K562 (cell line): ENCODE results near the gene WNT11. TPM values are rescaled to one million over a fixed set of nuclear protein-coding genes. Genes with fewer than 3 reads are reported as not detected.

Experiments used
- ATAC-seq: fragments of 200-7000 bp; cut with Tn5 transposase; 3 replicates; pipeline ENCODE4 v1.9.1; 2020; ENCODE audit warnings: moderate library complexity
- BruUV-seq: library from RNA; stranded (reverse); fragments of 400-500 nt; replicated peaks from 2 replicates; lab custom pipeline; 2021; lab: Mats Ljungman, UMichigan
- CTCF ChIA-PET: fragments of 300-600 bp; formaldehyde crosslinking; extraction: SDS; loops from one replicate; lab custom pipeline; 2021; ENCODE audit warnings: low intra/inter-chr PET ratio; lab: Yijun Ruan, JAX
- POLR2A ChIA-PET: fragments of 300-600, 350-650 bp; sonication (Branson Sonifier 250); formaldehyde crosslinking; extraction: SDS; loops from one replicate; lab custom pipeline; 2021; ENCODE audit warnings: antibody characterized with exemption, inconsistent platforms; lab: Yijun Ruan, JAX
- DNase-seq, 4 experiments: peaks; one replicate each; pipeline versions ENCODE4 v3.0.0 to v3.0.0-alpha.2; 2011 to 2018; ENCODE audit warnings: low spot score in 3 of 4, mixed read lengths in 3 of 4; ENCODE audit errors: extremely low read depth in 1 of 4
- FAIRE-seq: peaks from 2 replicates; lab custom pipeline; 2011; peaks lifted over from hg19 to GRCh38; lab: Jason Lieb, UNC
- H2AFZ ChIP-seq: 2 replicates; pipeline ENCODE4 v1.6.0; 2011; ENCODE audit warnings: low read depth, low read length, control low read depth, inconsistent platforms
- H3K27ac ChIP-seq: fragments of 200-600 bp; 3 replicates; pipeline ENCODE4 v1.8.0; 2011; ENCODE audit warnings: low read depth, mild to moderate bottlenecking, control low read depth, inconsistent platforms, low read length, moderate library complexity, mixed read lengths; ENCODE audit errors: extremely low read depth
- H3K27me3 ChIP-seq, 2 experiments: fragments of 300-600 bp in 1 of 2; 2 replicates in 1 of 2; 3 replicates in 1 of 2; pipeline versions ENCODE4 v1.6.0 to v1.8.0; 2011; ENCODE audit warnings: inconsistent platforms in 2 of 2, low read length in 2 of 2, mild to moderate bottlenecking in 1 of 2, mixed read lengths in 1 of 2, moderate library complexity in 1 of 2; ENCODE audit not compliant: control insufficient read depth in 2 of 2, insufficient read depth in 2 of 2
- H3K36me3 ChIP-seq: fragments of 300-600 bp; 3 replicates; pipeline ENCODE4 v1.8.0; 2011; ENCODE audit warnings: mild to moderate bottlenecking, low read length, inconsistent platforms; ENCODE audit not compliant: control insufficient read depth, insufficient read depth
- H3K4me1 ChIP-seq, 2 experiments: fragments of 200-600 bp in 1 of 2; replicated peaks in 1 of 2; 2 replicates in 1 of 2; 3 replicates in 1 of 2; pipeline versions ENCODE4 v1.5.1 to v1.8.0; 2011; ENCODE audit warnings: inconsistent platforms in 2 of 2, low read length in 2 of 2, mild to moderate bottlenecking in 1 of 2, mixed read lengths in 1 of 2, moderate library complexity in 1 of 2; ENCODE audit not compliant: control insufficient read depth in 2 of 2, insufficient read depth in 2 of 2
- H3K4me2 ChIP-seq: 2 replicates; pipeline ENCODE4 v1.6.1; 2011; ENCODE audit warnings: low read length, control low read depth, inconsistent platforms, mixed read lengths; ENCODE audit not compliant: insufficient read depth
- H3K4me3 ChIP-seq: fragments of 200-600 bp; sonication (generic), shearing (Covaris generic); 2 replicates; pipeline ENCODE4 v1.5.1; 2016; ENCODE audit warnings: control low read depth, inconsistent platforms
- H3K79me2 ChIP-seq: fragments of 200-600 bp; 3 replicates; pipeline ENCODE4 v1.8.0; 2011; ENCODE audit warnings: low read length, inconsistent platforms; ENCODE audit not compliant: control insufficient read depth, insufficient read depth
- H3K9ac ChIP-seq, 2 experiments: 2 replicates each; pipeline versions ENCODE4 v1.6.0 to v1.6.1; 2011; ENCODE audit warnings: low read depth in 2 of 2, low read length in 2 of 2, control low read depth in 1 of 2, inconsistent platforms in 1 of 2, mild to moderate bottlenecking in 1 of 2, mixed read lengths in 1 of 2; ENCODE audit not compliant: insufficient read depth in 1 of 2
- H3K9me1 ChIP-seq: one replicate; pipeline ENCODE4 v1.6.0; 2011; ENCODE audit warnings: inconsistent platforms, mild to moderate bottlenecking, low read length, moderate library complexity; ENCODE audit not compliant: control insufficient read depth, insufficient read depth
- H3K9me3 ChIP-seq: replicated peaks from 2 replicates; pipeline ENCODE4 v1.5.1; 2011; ENCODE audit warnings: low read depth, low read length, inconsistent platforms; ENCODE audit not compliant: control insufficient read depth, insufficient read depth
- H4K20me1 ChIP-seq: replicated peaks from 2 replicates; pipeline ENCODE4 v1.6.1; 2011; ENCODE audit warnings: low read length, inconsistent platforms, mixed read lengths; ENCODE audit not compliant: control insufficient read depth, insufficient read depth
- CHD1 ChIP-seq: fragments of 200-600 bp; sonication (generic); IDR thresholded peaks from one replicate; pipeline ENCODE4 v1.6.1; 2012; ENCODE audit warnings: mild to moderate bottlenecking, moderate library complexity, low read length, inconsistent platforms
- FOSL1 ChIP-seq: fragments of 200-800 bp; sonication (Bioruptor generic); conservative IDR thresholded peaks from 2 replicates; pipeline ENCODE4 v1.6.1; 2016; ENCODE audit warnings: missing genetic modification characterization, missing compliant biosample characterization
- HCFC1 ChIP-seq: IDR thresholded peaks from 2 replicates; pipeline ENCODE4 v1.6.1; 2012; ENCODE audit warnings: low read depth, low read length, improper control_type of control experiment
- NR2C1 ChIP-seq, 2 experiments: fragments of 450-650 bp; IDR thresholded peaks; 2 replicates each; pipeline ENCODE4 v1.6.1; 2017; ENCODE audit warnings: mild to moderate bottlenecking in 2 of 2, antibody characterized with exemption in 1 of 2, inconsistent platforms in 1 of 2, missing compliant biosample characterization in 1 of 2, missing genetic modification characterization in 1 of 2
- SRSF9 ChIP-seq: fragments of 200-400 bp; formaldehyde crosslinking; IDR thresholded peaks from 2 replicates; pipeline ENCODE4 v1.6.1; 2017; ENCODE audit warnings: low read depth, low read length, borderline replicate concordance
- ZC3H4 ChIP-seq: sonication (generic); formaldehyde crosslinking; IDR thresholded peaks from 2 replicates; pipeline ENCODE4 v1.9.0; 2021; ENCODE audit warnings: missing genetic modification reagents, borderline replicate concordance
- ZNF124 ChIP-seq: sonication (generic); formaldehyde crosslinking; IDR thresholded peaks from 2 replicates; pipeline ENCODE4 v1.8.1; 2022; ENCODE audit warnings: missing genetic modification reagents
- ZNF584 ChIP-seq: fragments of 200-800 bp; sonication (Bioruptor generic); IDR thresholded peaks from 2 replicates; pipeline ENCODE4 v1.6.1; 2016; ENCODE audit warnings: low read depth, mild to moderate bottlenecking, missing genetic modification characterization, missing compliant biosample characterization
- WGBS: fragments of 100-300 bp; shearing (Covaris generic); methylation state at CpG from one replicate; pipeline ENCODE4 v1.1.6; 2016; ENCODE audit warnings: low coverage, mixed read lengths; ENCODE audit not compliant: insufficient coverage; ENCODE audit errors: missing lambda C conversion rate; 5-methylcytosine and 5-hydroxymethylcytosine counted together
- in situ Hi-C: fragments of 300-500 bp; cut with MboI; formaldehyde crosslinking; loops from 4 replicates; pipeline ENCODE4 v1.15.0; 2018; ENCODE audit warnings: inconsistent platforms, mixed read lengths
- intact Hi-C: fragments of 100-400 bp; cut with micrococcal nuclease; formaldehyde crosslinking; loops from 2 replicates; pipeline ENCODE4 v1.14.2; 2022
- polyA plus RNA-seq, 8 experiments: library from polyadenylated mRNA; depleted of rRNA in 4 of 8; stranded (reverse) in 5 of 8; unstranded in 3 of 8; fragments of >200 nt; fragmentation: Nextera tagmentation in 2 of 8; fragmentation: Illumina TruSeq in 1 of 8; extraction: Ambion mirVana in 2 of 8; extraction: Trizol in 1 of 8; gene quantifications; 2 replicates each; pipeline versions ENCODE4 v1.2.1 to v1.2.3, GENCODE V29; 2011 to 2014; ENCODE audit warnings: inconsistent platforms in 1 of 8, missing spikeins in 1 of 8
- total RNA-seq, 7 experiments: library from RNA; depleted of rRNA in 6 of 7; stranded (reverse); fragments of >200 nt in 6 of 7; fragmentation: Illumina TruSeq in 2 of 7; extraction: Trizol in 2 of 7; gene quantifications; 2 replicates each; pipeline versions ENCODE4 v1.2.1 to v1.2.3, GENCODE V29; 2011 to 2021; ENCODE audit warnings: low replicate concordance in 1 of 7
- TF ChIP-seq, protein P1 (sequence below): fragments of 450-650 bp; IDR thresholded peaks from 2 replicates; pipeline ENCODE4 v1.7.1; 2018; ENCODE audit warnings: mild to moderate bottlenecking, low read depth; ENCODE audit not compliant: partially characterized antibody
- TF ChIP-seq, protein P2 (sequence below): sonication (generic); formaldehyde crosslinking; IDR thresholded peaks from 2 replicates; pipeline ENCODE4 v1.8.0; 2023; ENCODE audit warnings: mild to moderate bottlenecking, missing genetic modification reagents

WNT11 gene
- total and polyA plus RNA-seq, 9 of the 15 experiments (the other 6 are each of a cell fraction or from before 2014, with no cell fraction given): 0.03 to 0.20 (median 0.09) TPM; not detected in 4

DNA sequence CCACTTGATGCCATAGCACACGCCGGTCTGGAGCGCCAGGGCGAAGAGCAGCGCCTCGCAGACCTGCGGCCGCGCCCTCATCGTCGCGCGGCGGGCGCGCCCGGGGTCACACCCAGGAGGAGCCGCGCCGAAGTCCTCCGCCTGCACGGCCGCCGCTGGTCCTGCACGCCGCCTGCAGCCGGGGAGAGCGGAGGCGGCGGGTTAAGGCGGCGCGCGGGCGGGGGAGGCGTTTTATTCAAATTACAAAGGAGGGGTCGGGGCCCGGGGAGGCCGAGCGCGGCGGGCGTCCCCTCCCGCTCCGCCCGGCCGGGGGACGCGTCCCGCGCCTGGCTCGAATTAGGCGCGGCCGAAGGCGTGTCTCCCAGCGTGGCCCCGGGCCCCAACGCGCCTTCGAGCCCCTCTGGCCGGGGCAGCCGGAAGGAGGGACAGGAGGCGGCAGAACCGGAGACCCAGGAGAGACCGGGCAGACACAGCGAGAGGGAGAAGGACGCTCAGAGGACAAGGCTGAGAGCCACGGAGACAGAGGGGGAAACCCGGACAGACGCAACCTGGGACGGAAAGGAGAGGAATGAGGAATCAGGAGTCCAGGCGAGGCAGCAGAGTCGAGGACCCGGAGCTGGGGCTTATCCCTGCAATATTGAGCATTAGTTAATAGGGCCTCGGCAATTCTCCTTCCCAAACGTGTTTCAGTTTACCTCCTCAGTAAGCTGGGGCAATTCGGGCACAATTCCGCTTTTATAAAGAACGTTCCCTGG lies at the start of gene WNT11 (continued):
- TF ChIP-seq ZNF584: no peak
- TF ChIP-seq FOSL1 (tag): no peak
- TF ChIP-seq, protein P1, sequence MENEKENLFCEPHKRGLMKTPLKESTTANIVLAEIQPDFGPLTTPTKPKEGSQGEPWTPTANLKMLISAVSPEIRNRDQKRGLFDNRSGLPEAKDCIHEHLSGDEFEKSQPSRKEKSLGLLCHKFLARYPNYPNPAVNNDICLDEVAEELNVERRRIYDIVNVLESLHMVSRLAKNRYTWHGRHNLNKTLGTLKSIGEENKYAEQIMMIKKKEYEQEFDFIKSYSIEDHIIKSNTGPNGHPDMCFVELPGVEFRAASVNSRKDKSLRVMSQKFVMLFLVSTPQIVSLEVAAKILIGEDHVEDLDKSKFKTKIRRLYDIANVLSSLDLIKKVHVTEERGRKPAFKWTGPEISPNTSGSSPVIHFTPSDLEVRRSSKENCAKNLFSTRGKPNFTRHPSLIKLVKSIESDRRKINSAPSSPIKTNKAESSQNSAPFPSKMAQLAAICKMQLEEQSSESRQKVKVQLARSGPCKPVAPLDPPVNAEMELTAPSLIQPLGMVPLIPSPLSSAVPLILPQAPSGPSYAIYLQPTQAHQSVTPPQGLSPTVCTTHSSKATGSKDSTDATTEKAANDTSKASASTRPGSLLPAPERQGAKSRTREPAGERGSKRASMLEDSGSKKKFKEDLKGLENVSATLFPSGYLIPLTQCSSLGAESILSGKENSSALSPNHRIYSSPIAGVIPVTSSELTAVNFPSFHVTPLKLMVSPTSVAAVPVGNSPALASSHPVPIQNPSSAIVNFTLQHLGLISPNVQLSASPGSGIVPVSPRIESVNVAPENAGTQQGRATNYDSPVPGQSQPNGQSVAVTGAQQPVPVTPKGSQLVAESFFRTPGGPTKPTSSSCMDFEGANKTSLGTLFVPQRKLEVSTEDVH: no peak
- no peak for TF ChIP-seq ZC3H4 (CRISPR knock-in tag)
- no peak for TF ChIP-seq NR2C1 (IDR thresholded peaks at IDR 0.05)
- TF ChIP-seq NR2C1 (tag; IDR thresholded peaks at IDR 0.05): no peak
- TF ChIP-seq SRSF9: no peak
- TF ChIP-seq ZNF124 (CRISPR knock-in tag): no peak
- TF ChIP-seq, all 486 proteins: peak for 52

DNA sequence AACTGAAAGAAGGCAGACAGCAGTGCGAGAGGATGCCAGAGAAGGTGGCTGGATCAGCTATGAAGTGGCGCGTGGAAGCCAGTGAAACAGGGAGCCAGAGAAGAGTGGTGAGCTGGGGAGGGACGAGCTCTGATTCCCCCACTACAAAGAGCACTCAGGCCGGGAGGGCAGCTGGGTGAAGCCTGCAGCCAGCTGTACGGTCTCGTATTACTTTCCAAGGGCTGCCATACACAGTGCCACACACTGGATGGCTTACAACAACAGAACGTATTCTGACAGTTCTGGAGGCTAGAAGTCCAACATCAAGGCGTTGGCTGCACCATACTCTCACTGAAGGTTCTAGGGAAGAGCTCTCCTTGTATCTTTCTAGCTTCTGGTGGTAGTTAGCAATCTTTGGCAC lies 47.1 kb upstream of the WNT11 start:
- no peak for DNase-seq
- FAIRE-seq: no peak
- WGBS: 0% methylated on average over 9 of the region's 9 CpGs
- Histone ChIP-seq H3K4me3 (no peak overlapping the region), H2AFZ (no peak overlapping the region), H3K4me2 (no peak overlapping the region), H3K9ac (no peak overlapping the region), H3K27me3 (peaks cover 12 to 71% of the 10 kb centered on the region in 2 experiments; a peak in 4 of 5 replicates), H3K27ac (no peak overlapping the region), H4K20me1 (no peaks in the 10 kb centered on the region), H3K9me3 (no peaks in the 10 kb centered on the region), H3K36me3 (no peaks in the 10 kb centered on the region), H3K4me1 (no peaks in the 10 kb centered on the region), H3K9me1 (no peaks in the 10 kb centered on the region), H3K79me2 (no peaks in the 10 kb centered on the region)
- POLR2A ChIA-PET: interaction anchor here (0.8 to 1.0 kb wide), 3 partner anchors 10 to 20 kb away, joined by 3 read pairs; no protein-coding TSS in a partner anchor
- CTCF ChIA-PET: no interaction called here
- BruUV-seq: no TSS peak
- ATAC-seq: no peak
- intact Hi-C loops (no loop called here), in situ Hi-C loops (no loop called here)
- TF ChIP-seq CHD1 (no peak), HCFC1 (no peak)
- TF ChIP-seq, protein P2, sequence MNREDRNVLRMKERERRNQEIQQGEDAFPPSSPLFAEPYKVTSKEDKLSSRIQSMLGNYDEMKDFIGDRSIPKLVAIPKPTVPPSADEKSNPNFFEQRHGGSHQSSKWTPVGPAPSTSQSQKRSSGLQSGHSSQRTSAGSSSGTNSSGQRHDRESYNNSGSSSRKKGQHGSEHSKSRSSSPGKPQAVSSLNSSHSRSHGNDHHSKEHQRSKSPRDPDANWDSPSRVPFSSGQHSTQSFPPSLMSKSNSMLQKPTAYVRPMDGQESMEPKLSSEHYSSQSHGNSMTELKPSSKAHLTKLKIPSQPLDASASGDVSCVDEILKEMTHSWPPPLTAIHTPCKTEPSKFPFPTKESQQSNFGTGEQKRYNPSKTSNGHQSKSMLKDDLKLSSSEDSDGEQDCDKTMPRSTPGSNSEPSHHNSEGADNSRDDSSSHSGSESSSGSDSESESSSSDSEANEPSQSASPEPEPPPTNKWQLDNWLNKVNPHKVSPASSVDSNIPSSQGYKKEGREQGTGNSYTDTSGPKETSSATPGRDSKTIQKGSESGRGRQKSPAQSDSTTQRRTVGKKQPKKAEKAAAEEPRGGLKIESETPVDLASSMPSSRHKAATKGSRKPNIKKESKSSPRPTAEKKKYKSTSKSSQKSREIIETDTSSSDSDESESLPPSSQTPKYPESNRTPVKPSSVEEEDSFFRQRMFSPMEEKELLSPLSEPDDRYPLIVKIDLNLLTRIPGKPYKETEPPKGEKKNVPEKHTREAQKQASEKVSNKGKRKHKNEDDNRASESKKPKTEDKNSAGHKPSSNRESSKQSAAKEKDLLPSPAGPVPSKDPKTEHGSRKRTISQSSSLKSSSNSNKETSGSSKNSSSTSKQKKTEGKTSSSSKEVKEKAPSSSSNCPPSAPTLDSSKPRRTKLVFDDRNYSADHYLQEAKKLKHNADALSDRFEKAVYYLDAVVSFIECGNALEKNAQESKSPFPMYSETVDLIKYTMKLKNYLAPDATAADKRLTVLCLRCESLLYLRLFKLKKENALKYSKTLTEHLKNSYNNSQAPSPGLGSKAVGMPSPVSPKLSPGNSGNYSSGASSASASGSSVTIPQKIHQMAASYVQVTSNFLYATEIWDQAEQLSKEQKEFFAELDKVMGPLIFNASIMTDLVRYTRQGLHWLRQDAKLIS: no peak
